ENCODE data around the gene VIM. TPM values are rescaled to one million over a fixed set of nuclear protein-coding genes. Genes with fewer than 3 reads are reported as not detected.
"Not testable (repeated sequence)": the region's sequence is repeated elsewhere in the genome, so short reads cannot be mapped to it uniquely, and the experiment has no call there.

VIM gene
- total and polyA plus RNA-seq, 2 experiments from 2014 or later, result 131 to 228 TPM

DNA sequence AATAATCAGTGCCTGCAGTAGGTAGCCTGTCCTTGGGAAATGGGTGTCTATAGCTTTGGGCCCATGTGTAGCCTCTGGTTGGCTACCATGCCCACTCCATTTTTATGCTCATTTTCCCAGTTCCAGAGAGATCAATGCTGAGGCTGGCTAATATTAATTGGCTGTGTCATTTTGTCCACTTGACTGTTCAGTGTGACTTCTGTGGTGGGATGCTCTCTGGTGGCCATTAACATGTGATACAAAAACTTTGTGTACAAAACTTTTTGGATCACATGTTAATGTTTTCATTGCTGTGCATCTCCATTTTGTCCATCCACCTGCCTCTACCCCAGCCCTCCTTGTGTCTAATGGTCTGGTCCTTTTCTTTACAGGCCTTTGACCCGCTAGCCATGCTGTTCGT lies 22.7 kb downstream of the VIM start (continued):
- 0 out of 4 replicates have a peak, but pooled peaks of 1 of the 2 experiments have one; percentile 7 for TF ChIP-seq CTCF (conservative IDR thresholded peaks at IDR 0.05; ENCODE audit: low read depth in 2 of 2)
- TF ChIP-seq EZH2 (IDR thresholded peaks at IDR 0.05; ENCODE audit: low read depth, unreplicated experiment), result no peak
- no peak for TF ChIP-seq POLR2AphosphoS5 (IDR thresholded peaks at IDR 0.05; ENCODE audit: low read depth)

DNA sequence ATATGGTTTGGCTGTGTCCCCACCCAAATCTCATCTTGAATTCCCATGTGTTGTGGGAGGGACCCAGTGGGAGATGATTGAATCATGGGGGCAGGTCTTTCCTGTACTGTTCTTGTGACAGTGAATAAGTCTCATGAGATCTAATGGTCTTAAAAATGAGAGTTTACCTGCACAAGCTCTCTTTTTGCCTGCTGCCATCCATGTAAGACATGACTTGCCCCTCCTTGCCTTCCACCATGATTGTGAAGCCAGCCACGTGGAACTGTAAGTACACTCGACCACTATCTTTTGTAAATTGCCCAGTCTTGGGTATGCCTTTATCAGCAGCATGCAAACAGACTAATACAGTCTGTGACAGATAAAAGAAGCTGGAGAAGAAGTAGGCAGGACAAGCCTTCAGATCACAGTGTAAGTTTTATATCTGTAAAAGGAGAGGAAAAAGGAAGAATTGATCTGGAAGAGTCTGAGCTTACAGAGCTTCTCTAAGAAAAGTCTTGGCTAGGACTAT lies 26.6 kb downstream of the VIM start:
- H3K79me2 ChIP-seq (replicated peaks; ENCODE audit: insufficient read depth); H3K4me3 ChIP-seq; ATAC-seq; H3K27me3 Mint-ChIP-seq (ENCODE audit: insufficient read depth, low read depth, poor library complexity); H2AFZ ChIP-seq; H3K9me2 ChIP-seq (ENCODE audit: insufficient read depth); H3K4me1 ChIP-seq (ENCODE audit: insufficient read depth); DNase-seq (ENCODE audit: low spot score); H3K9me3 Mint-ChIP-seq; H3F3A ChIP-seq (replicated peaks; ENCODE audit: low read depth); H4K20me1 ChIP-seq (replicated peaks; ENCODE audit: insufficient read depth); H3K4me3 Mint-ChIP-seq; H3K4me1 Mint-ChIP-seq; H3K4me2 ChIP-seq; H3K36me3 Mint-ChIP-seq (ENCODE audit: low read depth); H3K27ac Mint-ChIP-seq; H3K27me3 ChIP-seq (ENCODE audit: insufficient read depth); H3K36me3 ChIP-seq (ENCODE audit: insufficient read depth); H3K27ac ChIP-seq (ENCODE audit: low read depth): not testable (repeated sequence)

DNA sequence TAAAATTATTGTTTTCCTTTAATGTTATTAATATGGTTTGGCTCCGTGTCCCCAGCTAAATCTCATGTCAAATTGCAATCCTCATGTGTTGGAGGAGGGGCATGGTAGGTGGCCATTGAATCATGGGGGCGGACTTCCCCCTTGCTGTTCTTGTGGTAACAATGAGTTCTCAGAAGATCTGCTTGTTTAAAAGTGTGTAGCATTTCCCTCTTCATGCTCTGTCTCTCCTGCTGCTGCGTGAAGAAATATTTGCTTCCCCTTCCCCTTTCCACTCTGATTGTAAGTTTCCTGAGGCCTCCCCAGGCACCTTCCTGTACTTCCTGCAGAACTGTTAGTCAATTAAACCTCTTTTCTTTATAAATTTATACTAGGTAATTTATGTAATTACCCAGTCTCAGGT lies 27.5 kb downstream of the VIM start:
- Mint-ChIP-seq H3K27me3 (ENCODE audit: insufficient read depth, low read depth, poor library complexity) (peaks cover 1% of the 10 kb centered on the region), H3K27ac (no peak overlapping the region), H3K4me3 (no peak overlapping the region), H3K9me3 (peaks cover 9% of the 10 kb centered on the region), H3K4me1 (peaks cover 6% of the 10 kb centered on the region), H3K36me3 (ENCODE audit: low read depth) (peaks cover 5% of the 10 kb centered on the region; the same call in 1 of the 3 replicates)
- H3K4me2 ChIP-seq, result no peak overlapping the region
- H4K20me1 ChIP-seq (replicated peaks; ENCODE audit: insufficient read depth), result no peaks in the 10 kb centered on the region
- peak overlapping the region; percentile 21; the same call in 1 of the 2 replicates for H2AFZ ChIP-seq
- no peaks in the 10 kb centered on the region for H3K79me2 ChIP-seq (replicated peaks; ENCODE audit: insufficient read depth)
- H3K4me1 ChIP-seq (ENCODE audit: insufficient read depth), result no peaks in the 10 kb centered on the region
- H3K27me3 ChIP-seq (ENCODE audit: insufficient read depth), result no peaks in the 10 kb centered on the region
- no peaks in the 10 kb centered on the region for H3K9me2 ChIP-seq (ENCODE audit: insufficient read depth)
- no peaks in the 10 kb centered on the region for H3K36me3 ChIP-seq (ENCODE audit: insufficient read depth)
- no peak overlapping the region for H3K27ac ChIP-seq (ENCODE audit: low read depth)
- DNase-seq (ENCODE audit: low spot score) (no peak), ATAC-seq (no peak)
- H3K4me3 ChIP-seq, result no peak overlapping the region
- H3F3A ChIP-seq (replicated peaks; ENCODE audit: low read depth), result no peaks in the 10 kb centered on the region
- TF ChIP-seq CTCF (conservative IDR thresholded peaks at IDR 0.05; ENCODE audit: low read depth in 2 of 2) (no peak), REST (IDR thresholded peaks at IDR 0.05; ENCODE audit: unreplicated experiment) (no peak)
- TF ChIP-seq, protein P1, sequence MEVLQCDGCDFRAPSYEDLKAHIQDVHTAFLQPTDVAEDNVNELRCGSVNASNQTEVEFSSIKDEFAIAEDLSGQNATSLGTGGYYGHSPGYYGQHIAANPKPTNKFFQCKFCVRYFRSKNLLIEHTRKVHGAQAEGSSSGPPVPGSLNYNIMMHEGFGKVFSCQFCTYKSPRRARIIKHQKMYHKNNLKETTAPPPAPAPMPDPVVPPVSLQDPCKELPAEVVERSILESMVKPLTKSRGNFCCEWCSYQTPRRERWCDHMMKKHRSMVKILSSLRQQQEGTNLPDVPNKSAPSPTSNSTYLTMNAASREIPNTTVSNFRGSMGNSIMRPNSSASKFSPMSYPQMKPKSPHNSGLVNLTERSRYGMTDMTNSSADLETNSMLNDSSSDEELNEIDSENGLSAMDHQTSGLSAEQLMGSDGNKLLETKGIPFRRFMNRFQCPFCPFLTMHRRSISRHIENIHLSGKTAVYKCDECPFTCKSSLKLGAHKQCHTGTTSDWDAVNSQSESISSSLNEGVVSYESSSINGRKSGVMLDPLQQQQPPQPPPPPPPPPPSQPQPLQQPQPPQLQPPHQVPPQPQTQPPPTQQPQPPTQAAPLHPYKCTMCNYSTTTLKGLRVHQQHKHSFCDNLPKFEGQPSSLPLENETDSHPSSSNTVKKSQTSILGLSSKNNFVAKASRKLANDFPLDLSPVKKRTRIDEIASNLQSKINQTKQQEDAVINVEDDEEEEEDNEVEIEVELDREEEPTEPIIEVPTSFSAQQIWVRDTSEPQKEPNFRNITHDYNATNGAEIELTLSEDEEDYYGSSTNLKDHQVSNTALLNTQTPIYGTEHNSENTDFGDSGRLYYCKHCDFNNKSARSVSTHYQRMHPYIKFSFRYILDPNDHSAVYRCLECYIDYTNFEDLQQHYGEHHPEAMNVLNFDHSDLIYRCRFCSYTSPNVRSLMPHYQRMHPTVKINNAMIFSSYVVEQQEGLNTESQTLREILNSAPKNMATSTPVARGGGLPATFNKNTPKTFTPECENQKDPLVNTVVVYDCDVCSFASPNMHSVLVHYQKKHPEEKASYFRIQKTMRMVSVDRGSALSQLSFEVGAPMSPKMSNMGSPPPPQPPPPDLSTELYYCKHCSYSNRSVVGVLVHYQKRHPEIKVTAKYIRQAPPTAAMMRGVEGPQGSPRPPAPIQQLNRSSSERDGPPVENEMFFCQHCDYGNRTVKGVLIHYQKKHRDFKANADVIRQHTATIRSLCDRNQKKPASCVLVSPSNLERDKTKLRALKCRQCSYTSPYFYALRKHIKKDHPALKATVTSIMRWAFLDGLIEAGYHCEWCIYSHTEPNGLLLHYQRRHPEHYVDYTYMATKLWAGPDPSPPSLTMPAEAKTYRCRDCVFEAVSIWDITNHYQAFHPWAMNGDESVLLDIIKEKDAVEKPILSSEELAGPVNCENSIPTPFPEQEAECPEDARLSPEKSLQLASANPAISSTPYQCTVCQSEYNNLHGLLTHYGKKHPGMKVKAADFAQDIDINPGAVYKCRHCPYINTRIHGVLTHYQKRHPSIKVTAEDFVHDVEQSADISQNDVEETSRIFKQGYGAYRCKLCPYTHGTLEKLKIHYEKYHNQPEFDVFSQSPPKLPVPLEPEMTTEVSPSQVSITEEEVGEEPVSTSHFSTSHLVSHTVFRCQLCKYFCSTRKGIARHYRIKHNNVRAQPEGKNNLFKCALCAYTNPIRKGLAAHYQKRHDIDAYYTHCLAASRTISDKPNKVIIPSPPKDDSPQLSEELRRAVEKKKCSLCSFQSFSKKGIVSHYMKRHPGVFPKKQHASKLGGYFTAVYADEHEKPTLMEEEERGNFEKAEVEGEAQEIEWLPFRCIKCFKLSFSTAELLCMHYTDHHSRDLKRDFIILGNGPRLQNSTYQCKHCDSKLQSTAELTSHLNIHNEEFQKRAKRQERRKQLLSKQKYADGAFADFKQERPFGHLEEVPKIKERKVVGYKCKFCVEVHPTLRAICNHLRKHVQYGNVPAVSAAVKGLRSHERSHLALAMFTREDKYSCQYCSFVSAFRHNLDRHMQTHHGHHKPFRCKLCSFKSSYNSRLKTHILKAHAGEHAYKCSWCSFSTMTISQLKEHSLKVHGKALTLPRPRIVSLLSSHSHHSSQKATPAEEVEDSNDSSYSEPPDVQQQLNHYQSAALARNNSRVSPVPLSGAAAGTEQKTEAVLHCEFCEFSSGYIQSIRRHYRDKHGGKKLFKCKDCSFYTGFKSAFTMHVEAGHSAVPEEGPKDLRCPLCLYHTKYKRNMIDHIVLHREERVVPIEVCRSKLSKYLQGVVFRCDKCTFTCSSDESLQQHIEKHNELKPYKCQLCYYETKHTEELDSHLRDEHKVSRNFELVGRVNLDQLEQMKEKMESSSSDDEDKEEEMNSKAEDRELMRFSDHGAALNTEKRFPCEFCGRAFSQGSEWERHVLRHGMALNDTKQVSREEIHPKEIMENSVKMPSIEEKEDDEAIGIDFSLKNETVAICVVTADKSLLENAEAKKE (CRISPR knock-in tag; IDR thresholded peaks at IDR 0.05), result no peak
